K562 (cell line): ENCODE results near the gene ZSCAN12. TPM values are rescaled to one million over a fixed set of nuclear protein-coding genes. Genes with fewer than 3 reads are reported as not detected.

Source experiments
- CEBPB ChIP-seq: fragments of 450-650 bp; IDR thresholded peaks from 2 replicates; pipeline ENCODE4 v1.6.1; 2016; ENCODE audit warnings: missing genetic modification characterization, missing compliant biosample characterization
- DEAF1 ChIP-seq: fragments of 450-650 bp; formaldehyde crosslinking; IDR thresholded peaks from 2 replicates; pipeline ENCODE4 v1.4.0; 2020; ENCODE audit warnings: mild to moderate bottlenecking, moderate library complexity
- ERF ChIP-seq: fragments of 450-650 bp; formaldehyde crosslinking; IDR thresholded peaks from 2 replicates; pipeline ENCODE4 v1.4.0; 2020; ENCODE audit warnings: mild to moderate bottlenecking, mixed read lengths
- KDM1A ChIP-seq, 2 experiments: fragments of 450-650 bp; IDR thresholded peaks; 2 replicates each; pipeline ENCODE4 v1.6.1; 2016; ENCODE audit warnings: mild to moderate bottlenecking in 2 of 2
- NCOR1 ChIP-seq: fragments of 450-650 bp; IDR thresholded peaks from 2 replicates; pipeline ENCODE4 v1.6.1; 2016; ENCODE audit warnings: mild to moderate bottlenecking, moderate library complexity
- NFIX ChIP-seq: fragments of 250-450 bp; sonication (Bioruptor Pico); IDR thresholded peaks from 2 replicates; pipeline ENCODE4 v1.4.0; 2020; ENCODE audit warnings: low read depth, mild to moderate bottlenecking, moderate library complexity
- NR2F6 ChIP-seq: fragments of 450-650 bp; formaldehyde crosslinking; IDR thresholded peaks from 2 replicates; pipeline ENCODE4 v1.4.0; 2020; ENCODE audit warnings: mild to moderate bottlenecking
- NUFIP1 ChIP-seq: fragments of 450-650 bp; IDR thresholded peaks from 2 replicates; pipeline ENCODE4 v1.6.1; 2018; ENCODE audit not compliant: partially characterized antibody
- POLR2A ChIP-seq: fragments of 450-650 bp; conservative IDR thresholded peaks from 2 replicates; pipeline ENCODE4 v1.6.1; 2016
- SRSF7 ChIP-seq: fragments of 200-400 bp; formaldehyde crosslinking; optimal IDR thresholded peaks from 2 replicates; pipeline ENCODE3; 2017; ENCODE audit warnings: mild to moderate bottlenecking, low read depth, low read length
- TEAD1 ChIP-seq, 2 experiments: fragments of 450-650 bp in 1 of 2; sonication (generic) in 1 of 2; formaldehyde crosslinking; IDR thresholded peaks; 2 replicates each; pipeline versions ENCODE4 v1.4.0 to v1.8.0; 2020 to 2022; ENCODE audit warnings: mild to moderate bottlenecking in 2 of 2, missing genetic modification reagents in 1 of 2
- ZBTB8A ChIP-seq: fragments of 450-650 bp; IDR thresholded peaks from 2 replicates; pipeline ENCODE4 v1.6.1; 2018; ENCODE audit warnings: mild to moderate bottlenecking, moderate library complexity; ENCODE audit not compliant: partially characterized antibody
- ZBTB9 ChIP-seq: fragments of 450-650 bp; formaldehyde crosslinking; IDR thresholded peaks from 2 replicates; pipeline ENCODE4 v1.4.0; 2020; ENCODE audit warnings: mild to moderate bottlenecking, moderate library complexity
- ZFP1 ChIP-seq: fragments of 450-650 bp; formaldehyde crosslinking; IDR thresholded peaks from 2 replicates; pipeline ENCODE4 v1.4.0; 2020; ENCODE audit warnings: mild to moderate bottlenecking, mixed read lengths
- ZNF232 ChIP-seq: sonication (generic); formaldehyde crosslinking; IDR thresholded peaks from 2 replicates; pipeline ENCODE4 v1.8.0; 2022; ENCODE audit warnings: mild to moderate bottlenecking, missing genetic modification reagents
- ZNF316 ChIP-seq: fragments of 450-650 bp; IDR thresholded peaks from 2 replicates; pipeline ENCODE4 v1.6.1; 2016
- ZNF639 ChIP-seq, 2 experiments: fragments of 200-800 bp in 1 of 2; sonication (Bioruptor generic) in 1 of 2; sonication (generic) in 1 of 2; formaldehyde crosslinking in 1 of 2; IDR thresholded peaks in 1 of 2; conservative IDR thresholded peaks in 1 of 2; 2 replicates each; pipeline versions ENCODE4 v1.5.0 to v1.6.1; 2016 to 2020; ENCODE audit warnings: missing compliant biosample characterization in 1 of 2, missing genetic modification characterization in 1 of 2, missing genetic modification reagents in 1 of 2
- ZNF655 ChIP-seq: fragments of 250-450 bp; sonication (Bioruptor Pico); IDR thresholded peaks from 2 replicates; pipeline ENCODE4 v1.5.0; 2021
- ZNF717 ChIP-seq: fragments of 250-450 bp; sonication (Bioruptor Pico); IDR thresholded peaks from 2 replicates; pipeline ENCODE4 v1.5.0; 2021
- ZNF778 ChIP-seq: fragments of 450-650 bp; formaldehyde crosslinking; IDR thresholded peaks from 2 replicates; pipeline ENCODE4 v1.4.0; 2020; ENCODE audit warnings: mild to moderate bottlenecking, moderate library complexity
- polyA plus RNA-seq, 8 experiments: library from polyadenylated mRNA; depleted of rRNA in 4 of 8; stranded (reverse) in 5 of 8; unstranded in 3 of 8; fragments of >200 nt; fragmentation: Nextera tagmentation in 2 of 8; fragmentation: Illumina TruSeq in 1 of 8; extraction: Ambion mirVana in 2 of 8; extraction: Trizol in 1 of 8; gene quantifications; 2 replicates each; pipeline versions ENCODE4 v1.2.1 to v1.2.3, GENCODE V29; 2011 to 2014; ENCODE audit warnings: inconsistent platforms in 1 of 8, missing spikeins in 1 of 8
- total RNA-seq, 7 experiments: library from RNA; depleted of rRNA in 6 of 7; stranded (reverse); fragments of >200 nt in 6 of 7; fragmentation: Illumina TruSeq in 2 of 7; extraction: Trizol in 2 of 7; gene quantifications; 2 replicates each; pipeline versions ENCODE4 v1.2.1 to v1.2.3, GENCODE V29; 2011 to 2021; ENCODE audit warnings: low replicate concordance in 1 of 7

Gene ZSCAN12
- total and polyA plus RNA-seq, 9 of the 15 experiments (the other 6 are each of a cell fraction or from before 2014, with no cell fraction given) = 2.5 to 19.6 (median 12.5) TPM

GRCh38 chr6:28353981-28354676, 45.4 kb downstream of the ZSCAN12 start (continued):
- TF ChIP-seq NUFIP1 (peak; percentile 96), ZBTB9 (CRISPR knock-in tag) (peak; percentile 98), ZNF717 (CRISPR knock-in tag) (peak; percentile 65; the same call in 1 of the 2 replicates), ZBTB8A (no peak), ZNF655 (CRISPR knock-in tag) (no peak), CEBPB (tag) (peak; percentile 73), ZNF639 (CRISPR knock-in tag; conservative IDR thresholded peaks at IDR 0.05 in 1 of 2, IDR thresholded peaks at IDR 0.05 in 1 of 2) (peak in 1 of 2 experiments; percentile 100; a peak in 2 of 4 replicates), DEAF1 (CRISPR knock-in tag) (peak; percentile 48; the same call in 1 of the 2 replicates), ZNF232 (CRISPR knock-in tag) (no peak), ZNF316 (peak; percentile 98), NFIX (CRISPR knock-in tag) (peak; percentile 47), KDM1A (IDR thresholded peaks at IDR 0.05) (peak; percentile 38 to 70; a peak in 3 of 4 replicates), POLR2A (peak; percentile 47; the same call in 1 of the 2 replicates), NCOR1 (peak; percentile 59), ZNF778 (CRISPR knock-in tag) (no peak), ZFP1 (CRISPR knock-in tag) (peak; percentile 79), TEAD1 (CRISPR knock-in tag; IDR thresholded peaks at IDR 0.05) (peak; percentile 87 to 99), SRSF7 (no peak), ERF (CRISPR knock-in tag) (peak; percentile 98), NR2F6 (CRISPR knock-in tag) (peak; percentile 94; the same call in 1 of the 2 replicates)
